ENCODE measurements around the gene COPS9. TPM values are rescaled to one million over a fixed set of nuclear protein-coding genes. Genes with fewer than 3 reads are reported as not detected.

The COPS9 gene
- total and polyA plus RNA-seq, 2 donors (not counting 1 experiment from before 2014, with no cell fraction given): 104 to 176 TPM

DNA sequence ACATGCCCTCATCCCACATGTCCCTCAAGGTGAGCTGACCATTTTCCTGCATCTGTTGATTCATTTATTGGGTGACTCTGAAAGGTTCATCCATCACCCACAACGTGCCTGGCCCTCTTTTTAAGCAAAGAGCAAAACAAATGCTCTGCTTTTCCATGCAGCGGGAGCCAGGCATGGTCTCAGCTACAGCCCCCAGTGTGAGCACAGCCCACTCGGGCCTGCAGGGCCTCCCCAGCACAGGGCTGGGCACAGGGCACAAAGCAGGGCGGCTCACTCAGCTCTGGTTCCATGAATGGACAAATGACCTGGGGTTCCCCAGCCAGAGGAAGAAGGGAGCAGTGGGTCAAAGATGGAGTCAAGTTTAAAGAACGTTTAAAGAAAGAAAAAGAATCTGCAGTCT is 28.5 kb upstream of the COPS9 start:
- H3K4me1 ChIP-seq (ENCODE audit: control insufficient read depth, extremely low read depth, insufficient read depth, low read length): no peaks in the 10 kb centered on the region
- H3K36me3 ChIP-seq (ENCODE audit: control insufficient read depth, insufficient read depth, low read length): no peaks in the 10 kb centered on the region
- H3K79me2 ChIP-seq (ENCODE audit: control insufficient read depth, insufficient read depth, low read length): no peaks in the 10 kb centered on the region
- no peak overlapping the region for H3K4me3 ChIP-seq (replicated peaks in 1 of 4; ENCODE audit: control extremely low read depth in 1 of 4, insufficient read depth in 1 of 4, low read depth in 3 of 4, low read length in 4 of 4)
- DNase-seq (ENCODE audit: low read depth in 2 of 2): no peak
- H2AFZ ChIP-seq (ENCODE audit: low read length): no peak overlapping the region
- no peak overlapping the region for H3K9ac ChIP-seq (ENCODE audit: insufficient read depth, low read length)
- no peak for TF ChIP-seq EZH2 (IDR thresholded peaks at IDR 0.05; ENCODE audit: low read length, missing control alignments)
- TF ChIP-seq, protein P1, sequence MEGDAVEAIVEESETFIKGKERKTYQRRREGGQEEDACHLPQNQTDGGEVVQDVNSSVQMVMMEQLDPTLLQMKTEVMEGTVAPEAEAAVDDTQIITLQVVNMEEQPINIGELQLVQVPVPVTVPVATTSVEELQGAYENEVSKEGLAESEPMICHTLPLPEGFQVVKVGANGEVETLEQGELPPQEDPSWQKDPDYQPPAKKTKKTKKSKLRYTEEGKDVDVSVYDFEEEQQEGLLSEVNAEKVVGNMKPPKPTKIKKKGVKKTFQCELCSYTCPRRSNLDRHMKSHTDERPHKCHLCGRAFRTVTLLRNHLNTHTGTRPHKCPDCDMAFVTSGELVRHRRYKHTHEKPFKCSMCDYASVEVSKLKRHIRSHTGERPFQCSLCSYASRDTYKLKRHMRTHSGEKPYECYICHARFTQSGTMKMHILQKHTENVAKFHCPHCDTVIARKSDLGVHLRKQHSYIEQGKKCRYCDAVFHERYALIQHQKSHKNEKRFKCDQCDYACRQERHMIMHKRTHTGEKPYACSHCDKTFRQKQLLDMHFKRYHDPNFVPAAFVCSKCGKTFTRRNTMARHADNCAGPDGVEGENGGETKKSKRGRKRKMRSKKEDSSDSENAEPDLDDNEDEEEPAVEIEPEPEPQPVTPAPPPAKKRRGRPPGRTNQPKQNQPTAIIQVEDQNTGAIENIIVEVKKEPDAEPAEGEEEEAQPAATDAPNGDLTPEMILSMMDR (conservative IDR thresholded peaks at IDR 0.05 in 1 of 2, IDR thresholded peaks at IDR 0.05 in 1 of 2; ENCODE audit: low read depth in 1 of 2, low read length in 2 of 2): no peak
- H3K27ac ChIP-seq (ENCODE audit: insufficient read depth, low read length): no peak overlapping the region
- H4K20me1 ChIP-seq (ENCODE audit: control insufficient read depth, extremely low read depth, insufficient read depth, low read length): no peaks in the 10 kb centered on the region
- no peak overlapping the region for H3K4me2 ChIP-seq (ENCODE audit: extremely low read depth, insufficient read depth, low read length)
- H3K27me3 ChIP-seq (ENCODE audit: control insufficient read depth, insufficient read depth, low read length): no peaks in the 10 kb centered on the region
- H3K9me3 ChIP-seq (ENCODE audit: control insufficient read depth, insufficient read depth, low read depth, low read length): no peaks in the 10 kb centered on the region

DNA sequence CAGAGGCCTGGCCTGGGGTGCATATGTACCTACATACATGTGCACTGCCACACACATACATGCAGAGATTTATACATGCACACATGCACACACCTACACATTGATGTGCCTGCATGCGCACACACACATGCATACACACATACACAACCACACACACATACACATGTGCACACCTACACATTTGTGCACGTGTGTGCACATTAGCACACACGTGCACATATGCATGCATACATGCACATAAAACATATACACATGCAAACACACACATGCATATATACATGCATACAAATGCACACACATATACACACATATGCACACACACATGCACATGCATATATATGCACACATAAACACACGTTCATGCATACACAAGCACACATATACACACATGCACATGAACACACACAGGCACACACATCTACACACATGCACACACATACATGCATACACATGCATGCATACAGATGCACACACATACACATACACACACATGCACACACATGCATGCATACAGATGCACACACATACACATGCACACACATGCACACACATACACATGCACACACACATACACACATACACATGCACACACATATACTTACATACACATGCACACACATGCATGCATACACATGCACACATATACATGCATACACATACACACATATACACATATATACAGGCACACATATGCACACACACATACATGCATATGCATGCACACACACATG is 27.9 kb upstream of the COPS9 start:
- no peak overlapping the region for H2AFZ ChIP-seq (ENCODE audit: low read length)
- no peaks in the 10 kb centered on the region for H3K9me3 ChIP-seq (ENCODE audit: control insufficient read depth, insufficient read depth, low read depth, low read length)
- no peaks in the 10 kb centered on the region for H3K79me2 ChIP-seq (ENCODE audit: control insufficient read depth, insufficient read depth, low read length)
- H3K27ac ChIP-seq (ENCODE audit: insufficient read depth, low read length): no peak overlapping the region
- no peak overlapping the region for H3K4me2 ChIP-seq (ENCODE audit: extremely low read depth, insufficient read depth, low read length)
- TF ChIP-seq EZH2 (IDR thresholded peaks at IDR 0.05; ENCODE audit: low read length, missing control alignments): no peak
- TF ChIP-seq, protein P1 (conservative IDR thresholded peaks at IDR 0.05 in 1 of 2, IDR thresholded peaks at IDR 0.05 in 1 of 2; ENCODE audit: low read depth in 1 of 2, low read length in 2 of 2): no peak
- H4K20me1 ChIP-seq (ENCODE audit: control insufficient read depth, extremely low read depth, insufficient read depth, low read length): no peaks in the 10 kb centered on the region
- no peak overlapping the region for H3K9ac ChIP-seq (ENCODE audit: insufficient read depth, low read length)
- H3K36me3 ChIP-seq (ENCODE audit: control insufficient read depth, insufficient read depth, low read length): no peaks in the 10 kb centered on the region
- H3K4me3 ChIP-seq (replicated peaks in 1 of 4; ENCODE audit: control extremely low read depth in 1 of 4, insufficient read depth in 1 of 4, low read depth in 3 of 4, low read length in 4 of 4): no peak overlapping the region
- no peak for DNase-seq (ENCODE audit: low read depth in 2 of 2)
- H3K4me1 ChIP-seq (ENCODE audit: control insufficient read depth, extremely low read depth, insufficient read depth, low read length): no peaks in the 10 kb centered on the region
- H3K27me3 ChIP-seq (ENCODE audit: control insufficient read depth, insufficient read depth, low read length): no peaks in the 10 kb centered on the region

DNA sequence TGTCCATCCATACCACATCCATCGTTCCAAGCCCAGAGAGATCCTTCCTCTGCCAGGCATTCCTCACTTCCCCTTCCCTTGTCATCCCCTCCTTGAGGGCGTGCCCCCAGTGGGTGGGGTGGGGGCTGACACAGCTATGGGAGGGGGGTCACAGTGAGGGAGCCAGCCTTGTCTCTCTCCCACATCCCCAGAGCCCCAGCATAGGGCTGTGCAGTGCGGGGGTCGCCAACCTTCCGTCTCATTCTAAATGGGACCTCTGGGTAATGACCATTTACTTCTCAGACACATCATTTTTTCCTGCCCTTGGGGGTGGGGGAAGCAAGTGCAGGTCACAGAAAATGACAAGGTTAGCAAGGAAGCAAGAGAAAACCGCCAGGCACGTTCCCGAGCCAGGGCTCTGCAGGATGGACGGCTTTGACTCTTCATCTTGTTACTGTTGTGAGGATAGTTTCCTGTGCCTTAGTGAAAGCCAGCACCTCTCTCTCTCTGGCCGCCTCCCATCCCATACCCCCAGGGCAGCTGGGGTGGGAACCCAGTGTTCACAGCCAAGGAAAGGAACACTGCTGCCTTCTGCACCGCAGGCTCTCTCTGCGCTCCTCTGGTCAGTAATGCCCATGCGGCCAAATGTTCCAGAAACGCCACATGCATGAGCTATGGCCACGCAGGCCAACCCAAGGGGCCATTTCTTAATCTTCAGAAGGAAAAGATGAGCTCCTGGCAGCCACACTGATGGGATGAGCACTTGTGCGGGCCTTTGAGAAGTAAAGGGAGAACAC is 27.0 kb upstream of the COPS9 start:
- Histone ChIP-seq H4K20me1 (ENCODE audit: control insufficient read depth, extremely low read depth, insufficient read depth, low read length) (no peaks in the 10 kb centered on the region), H3K27me3 (ENCODE audit: control insufficient read depth, insufficient read depth, low read length) (no peaks in the 10 kb centered on the region), H3K36me3 (ENCODE audit: control insufficient read depth, insufficient read depth, low read length) (no peaks in the 10 kb centered on the region), H3K4me3 (replicated peaks in 1 of 4; ENCODE audit: control extremely low read depth in 1 of 4, insufficient read depth in 1 of 4, low read depth in 3 of 4, low read length in 4 of 4) (no peak overlapping the region), H3K9me3 (ENCODE audit: control insufficient read depth, insufficient read depth, low read depth, low read length) (no peaks in the 10 kb centered on the region), H3K4me1 (ENCODE audit: control insufficient read depth, extremely low read depth, insufficient read depth, low read length) (no peaks in the 10 kb centered on the region), H2AFZ (ENCODE audit: low read length) (no peak overlapping the region), H3K79me2 (ENCODE audit: control insufficient read depth, insufficient read depth, low read length) (no peaks in the 10 kb centered on the region), H3K9ac (ENCODE audit: insufficient read depth, low read length) (no peak overlapping the region), H3K4me2 (ENCODE audit: extremely low read depth, insufficient read depth, low read length) (no peak overlapping the region), H3K27ac (ENCODE audit: insufficient read depth, low read length) (no peak overlapping the region)
- TF ChIP-seq, protein P1 (conservative IDR thresholded peaks at IDR 0.05 in 1 of 2, IDR thresholded peaks at IDR 0.05 in 1 of 2; ENCODE audit: low read depth in 1 of 2, low read length in 2 of 2): no peak
- no peak for TF ChIP-seq EZH2 (IDR thresholded peaks at IDR 0.05; ENCODE audit: low read length, missing control alignments)
- DNase-seq (ENCODE audit: low read depth in 2 of 2): no peak

Data from fibroblast of lung (primary cell).